BLaER1 treated with 17β-estradiol and CSF1 and Interleukin-3, amounts not matched to agents 10 nM and 100 nM (cell line): Measurements from ENCODE around the gene CCDC188.

Experiments used
- H3K27ac ChIP-seq, 11 experiments: shearing (Covaris generic); formaldehyde crosslinking; 2 replicates each; pipeline ENCODE4 v1.8.1; 2022
- H3K27me3 ChIP-seq, 11 experiments: shearing (Covaris generic); formaldehyde crosslinking; 2 replicates each; pipeline ENCODE4 v1.8.1; 2022
- H3K36me3 ChIP-seq, 11 experiments: shearing (Covaris generic); formaldehyde crosslinking; 2 replicates each; pipeline ENCODE4 v1.8.1; 2022
- H3K4me1 ChIP-seq, 10 experiments: shearing (Covaris generic); formaldehyde crosslinking; 2 replicates each; pipeline ENCODE4 v1.8.1; 2022
- H3K4me2 ChIP-seq, 11 experiments: shearing (Covaris generic); formaldehyde crosslinking; 2 replicates each; pipeline ENCODE4 v1.8.1; 2022
- H3K4me3 ChIP-seq, 10 experiments: shearing (Covaris generic); formaldehyde crosslinking; 2 replicates each; pipeline ENCODE4 v1.8.1; 2022
- H3K9ac ChIP-seq, 11 experiments: shearing (Covaris generic); formaldehyde crosslinking; 2 replicates each; pipeline ENCODE4 v1.8.1; 2022
- H3K9me3 ChIP-seq, 11 experiments: shearing (Covaris generic); formaldehyde crosslinking; replicated peaks in 1 of 11; 2 replicates each; pipeline ENCODE4 v1.8.1; 2022
- H4K20me1 ChIP-seq, 11 experiments: shearing (Covaris generic); formaldehyde crosslinking; 2 replicates each; pipeline ENCODE4 v1.8.1; 2022
- Cebpa-rat ChIP-seq, 11 experiments: shearing (Covaris generic); IDR thresholded peaks; 2 replicates each; pipeline ENCODE4 v1.8.1; 2022

Gene CCDC188

DNA sequence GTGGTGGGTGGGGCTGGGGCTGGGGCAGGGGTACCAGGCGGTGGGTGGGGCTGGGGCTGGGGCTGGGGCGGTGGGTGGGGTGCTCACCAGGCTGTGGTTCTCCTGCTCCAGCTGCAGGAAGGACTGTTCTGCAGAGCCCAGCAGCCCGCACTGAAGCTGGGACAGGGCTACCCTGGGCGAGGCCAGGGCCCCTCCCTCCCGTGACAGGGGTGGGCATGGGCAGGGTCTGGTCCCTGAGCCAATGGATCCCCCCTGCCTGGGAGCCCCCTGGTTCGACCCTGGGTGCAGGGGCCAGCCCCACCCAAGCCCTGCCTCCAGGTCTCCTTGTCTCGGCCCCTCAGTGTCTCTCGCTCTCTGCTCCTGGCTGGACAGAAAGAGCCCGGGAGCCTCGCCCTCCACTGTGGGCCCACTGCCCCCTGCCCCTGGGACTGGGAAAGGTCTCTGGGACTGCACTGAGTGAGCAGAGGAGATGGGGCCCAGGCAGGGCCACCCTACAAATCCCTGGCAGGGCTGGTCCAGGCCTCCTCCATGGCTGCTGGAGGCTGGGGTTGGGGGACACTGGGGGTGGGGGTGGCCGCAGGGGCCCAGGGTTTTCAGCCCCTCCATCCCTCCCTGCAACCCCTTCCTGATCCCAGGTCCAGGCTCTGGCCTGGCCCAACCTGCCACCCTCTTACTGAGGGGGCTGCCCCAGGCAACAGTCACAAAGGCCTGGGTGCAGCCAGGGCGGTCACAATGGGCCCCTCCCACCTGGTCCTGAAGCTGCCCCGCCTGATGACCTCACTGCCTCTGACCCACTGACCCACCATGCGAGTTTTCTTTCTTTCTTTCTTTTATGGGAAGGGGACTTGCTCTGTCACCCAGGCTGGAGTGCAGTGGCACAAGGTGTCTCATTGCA, at the start of gene CCDC188:
TSS of gene CCDC188 (minus strand) at position 675 of the 895 bp plus-strand sequence. CDS start at position 606, 69 bp downstream.
- no peak for TF ChIP-seq Cebpa-rat (IDR thresholded peaks at IDR 0.05)
- 0 out of 20 replicates have a peak within 1 kb of the TSS, but pooled peaks of 1 of the 10 experiments have one; percentile 19 for H3K4me3 ChIP-seq
- H4K20me1 ChIP-seq, result peaks cover 9 to 31% (median 17%) of the 10 kb centered on the region in 11 experiments; a peak in 18 of 22 replicates
- H3K36me3 ChIP-seq, result peaks cover 0 to 2% (median 0%) of the 10 kb centered on the region in 11 experiments; a peak in 1 of 22 replicates
- peak within 1 kb of the TSS in 1 of 11 experiments; percentile 14; a peak in 2 of 22 replicates for H3K27ac ChIP-seq
- no peaks in the 10 kb centered on the region for H3K9me3 ChIP-seq
- peak within 1 kb of the TSS in 2 of 11 experiments; percentile 19 to 26; a peak in 3 of 22 replicates for H3K9ac ChIP-seq
- H3K4me2 ChIP-seq, result peak within 1 kb of the TSS; percentile 26 to 93 (median 71); a peak in 19 of 22 replicates
- no peaks in the 10 kb centered on the region for H3K27me3 ChIP-seq
- H3K4me1 ChIP-seq, result peaks cover 39 to 98% (median 91%) of the 10 kb centered on the region in 10 experiments

DNA sequence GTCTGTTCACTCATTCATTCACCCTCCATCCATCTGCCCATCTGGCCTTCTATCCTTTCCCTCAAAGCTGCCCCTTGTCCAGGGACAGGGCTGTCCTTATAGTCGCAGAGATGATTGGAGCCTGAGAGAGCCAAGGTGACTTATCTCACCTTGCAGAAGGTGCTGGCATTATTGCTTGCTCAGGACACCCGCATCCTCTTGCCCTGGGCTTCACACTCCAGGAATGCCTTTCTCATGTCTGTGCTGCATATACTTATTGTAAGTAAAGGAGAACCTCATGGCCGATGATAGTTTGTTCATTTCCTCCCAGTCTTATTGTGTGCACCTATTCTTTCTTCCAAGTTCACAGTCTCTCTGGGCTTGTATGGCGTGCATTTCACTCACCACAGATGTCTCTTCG, 49.1 kb upstream of the CCDC188 start:
- Histone ChIP-seq H3K9ac (no peak overlapping the region), H3K4me3 (no peak overlapping the region), H3K27ac (no peak overlapping the region), H3K27me3 (no peaks in the 10 kb centered on the region), H3K4me2 (peak overlapping the region in 7 of 11 experiments; percentile 3 to 47 (median 31); a peak in 6 of 22 replicates), H3K36me3 (no peaks in the 10 kb centered on the region), H3K9me3 (no peaks in the 10 kb centered on the region), H3K4me1 (peaks cover 31 to 68% (median 62%) of the 10 kb centered on the region in 10 experiments), H4K20me1 (no peaks in the 10 kb centered on the region)
- no peak for TF ChIP-seq Cebpa-rat (IDR thresholded peaks at IDR 0.05)

DNA sequence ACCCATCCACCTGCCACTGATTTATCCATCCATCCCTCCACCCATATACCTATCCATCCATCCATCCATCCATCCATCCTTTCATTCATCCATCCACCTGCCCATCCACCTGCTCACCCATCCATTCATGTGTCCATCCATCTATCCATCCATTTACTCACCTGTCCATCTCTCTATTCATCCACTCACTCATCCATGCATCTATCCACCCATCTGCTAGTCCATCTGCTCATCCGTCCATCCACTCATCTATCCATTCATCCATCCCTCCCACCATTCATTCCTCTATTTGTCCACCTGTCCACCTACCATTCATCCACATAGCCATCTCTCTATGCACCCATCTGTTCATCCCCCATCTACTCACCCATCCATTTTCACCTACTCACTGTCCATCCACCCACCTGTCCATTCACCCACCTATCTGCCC, 48.6 kb upstream of the CCDC188 start:
- H3K4me1 ChIP-seq, result peaks cover 28 to 68% (median 62%) of the 10 kb centered on the region in 10 experiments
- no peaks in the 10 kb centered on the region for H3K27me3 ChIP-seq

DNA sequence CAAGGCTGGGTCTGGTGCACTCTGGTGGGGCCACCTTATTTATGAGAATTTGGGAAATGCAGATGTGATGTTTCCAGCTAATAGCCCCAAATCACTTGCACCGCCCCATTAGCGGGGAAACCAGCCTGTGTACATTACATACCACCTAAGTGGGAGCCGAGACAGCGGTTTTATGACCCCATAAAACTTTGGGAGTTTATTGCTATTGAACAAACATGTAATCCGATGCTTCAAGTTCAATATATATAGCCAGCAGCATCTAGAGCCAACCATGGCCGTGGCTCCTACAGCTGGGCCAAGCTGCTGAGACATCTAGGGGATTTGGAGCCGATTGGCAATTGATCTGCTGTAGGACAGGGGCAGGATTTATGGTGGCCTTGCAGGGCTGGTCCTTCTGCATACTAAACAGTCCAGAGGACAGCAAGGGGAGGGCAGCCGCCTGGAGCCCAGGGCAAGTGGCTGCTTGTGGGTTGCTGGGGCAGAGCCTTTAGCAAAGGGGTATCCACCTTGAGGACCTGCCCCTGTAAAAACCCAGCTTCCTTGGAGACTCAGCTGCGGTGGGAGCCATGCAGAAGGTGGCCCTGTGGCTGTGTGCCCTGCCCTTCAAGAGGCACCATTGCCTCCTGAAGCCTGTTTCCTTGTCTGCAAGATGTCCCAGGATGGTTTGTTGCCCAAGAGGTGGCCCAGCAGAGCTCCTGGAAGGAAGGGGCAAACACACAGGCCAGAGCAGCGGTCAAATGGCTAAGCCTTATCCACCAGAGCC, 47.9 kb upstream of the CCDC188 start:
- no peaks in the 10 kb centered on the region for H3K27me3 ChIP-seq
- H3K4me1 ChIP-seq, result peaks cover 21 to 68% (median 58%) of the 10 kb centered on the region in 10 experiments
- no peak overlapping the region for H3K4me2 ChIP-seq
- no peaks in the 10 kb centered on the region for H3K9me3 ChIP-seq
- H3K4me3 ChIP-seq, result no peak overlapping the region
- H3K27ac ChIP-seq, result no peak overlapping the region
- no peak for TF ChIP-seq Cebpa-rat (IDR thresholded peaks at IDR 0.05)
- no peaks in the 10 kb centered on the region for H4K20me1 ChIP-seq
- H3K9ac ChIP-seq, result no peak overlapping the region
- no peaks in the 10 kb centered on the region for H3K36me3 ChIP-seq

More for the DNA sequence above, 48.6 kb upstream of the CCDC188 start:
- no peaks in the 10 kb centered on the region for H4K20me1 ChIP-seq
- no peak overlapping the region for H3K4me3 ChIP-seq
- no peaks in the 10 kb centered on the region for H3K36me3 ChIP-seq
- no peak overlapping the region for H3K27ac ChIP-seq
- H3K9ac ChIP-seq, result no peak overlapping the region
- no peaks in the 10 kb centered on the region for H3K9me3 ChIP-seq
- no peak overlapping the region for H3K4me2 ChIP-seq
- no peak for TF ChIP-seq Cebpa-rat (IDR thresholded peaks at IDR 0.05)

DNA sequence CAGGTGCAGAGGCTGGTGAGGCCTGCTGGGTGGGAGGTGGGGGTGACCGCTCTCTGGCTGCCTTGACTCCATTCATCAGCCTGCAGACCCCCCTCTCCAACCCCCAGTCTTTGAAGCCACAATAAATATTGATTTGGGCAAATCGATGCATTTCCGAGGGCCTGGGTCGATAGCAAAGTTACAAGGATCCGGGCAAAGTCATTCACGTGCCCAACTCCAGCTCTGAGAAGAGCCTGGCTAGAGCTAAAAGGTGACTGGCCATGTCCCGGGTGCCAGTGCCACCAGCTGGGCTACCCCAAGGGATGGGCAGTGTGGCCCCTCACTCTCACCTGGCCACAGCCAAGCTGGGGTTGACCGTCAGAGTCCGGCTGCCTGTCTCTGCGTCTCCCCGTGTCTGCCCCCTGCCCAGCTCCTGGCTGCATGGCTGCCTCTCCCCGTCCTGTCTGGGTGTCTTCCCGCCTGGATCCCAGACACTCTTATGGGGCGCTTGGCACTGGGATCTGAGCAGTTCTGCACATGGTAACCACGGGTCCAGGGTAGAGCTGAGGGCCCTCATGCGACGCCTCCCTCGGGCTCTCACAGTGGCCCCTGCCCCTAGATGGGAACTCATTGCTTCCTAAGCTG, 46.7 kb upstream of the CCDC188 start:
- Histone ChIP-seq H3K4me2 (no peak overlapping the region), H3K4me1 (peaks cover 17 to 68% (median 53%) of the 10 kb centered on the region in 10 experiments), H3K9me3 (no peaks in the 10 kb centered on the region), H4K20me1 (no peaks in the 10 kb centered on the region), H3K27me3 (no peaks in the 10 kb centered on the region), H3K27ac (no peak overlapping the region), H3K4me3 (no peak overlapping the region), H3K9ac (no peak overlapping the region), H3K36me3 (no peaks in the 10 kb centered on the region)
- no peak for TF ChIP-seq Cebpa-rat (IDR thresholded peaks at IDR 0.05)

DNA sequence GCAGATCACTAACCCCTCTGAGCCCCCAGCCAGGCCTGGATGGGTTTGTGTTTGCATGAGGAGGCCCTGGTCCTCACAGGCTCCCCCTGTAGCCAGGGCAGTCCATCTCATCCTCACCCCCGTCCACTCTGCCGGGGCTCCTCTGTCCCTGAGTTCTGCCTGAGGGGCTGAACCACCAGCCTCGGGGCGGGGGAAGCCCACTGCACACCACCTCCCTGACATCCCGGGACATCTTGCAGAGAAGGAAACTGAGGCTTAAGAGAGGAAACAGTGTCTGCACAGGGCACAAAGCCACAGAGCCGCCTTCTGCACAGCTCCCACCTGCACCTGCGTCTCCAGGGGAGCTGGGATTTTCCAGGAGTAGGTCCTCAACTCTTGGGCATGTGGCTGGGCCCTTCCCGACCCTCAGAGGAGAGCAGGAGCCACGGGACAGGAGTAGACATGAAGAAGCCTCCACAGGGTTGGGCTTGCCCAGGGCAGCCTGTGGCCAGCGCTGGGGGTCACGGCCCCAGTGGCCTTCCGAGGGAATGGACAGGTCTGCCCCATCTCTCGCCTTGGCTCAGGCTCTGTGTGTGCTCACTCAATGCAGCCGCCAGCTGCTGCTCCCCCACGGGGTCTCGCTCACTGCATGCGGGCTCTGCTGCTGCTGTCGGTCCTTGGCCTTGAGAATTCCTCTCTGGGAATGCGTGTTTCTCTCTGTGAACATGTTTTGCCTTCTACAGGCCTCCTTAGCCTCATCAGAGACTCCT, 45.4 kb upstream of the CCDC188 start:
- Histone ChIP-seq H3K4me1 (peaks cover 17 to 67% (median 49%) of the 10 kb centered on the region in 10 experiments), H4K20me1 (no peaks in the 10 kb centered on the region), H3K4me2 (peak overlapping the region in 9 of 11 experiments; percentile 23 to 72 (median 53); a peak in 14 of 22 replicates), H3K9me3 (no peaks in the 10 kb centered on the region), H3K36me3 (no peaks in the 10 kb centered on the region), H3K4me3 (no peak overlapping the region), H3K27me3 (no peaks in the 10 kb centered on the region), H3K27ac (peak overlapping the region in 2 of 11 experiments; percentile 3 to 13; a peak in 1 of 22 replicates), H3K9ac (peak overlapping the region in 3 of 11 experiments; percentile 20 to 41 (median 35); a peak in 4 of 22 replicates)
- no peak for TF ChIP-seq Cebpa-rat (IDR thresholded peaks at IDR 0.05)

DNA sequence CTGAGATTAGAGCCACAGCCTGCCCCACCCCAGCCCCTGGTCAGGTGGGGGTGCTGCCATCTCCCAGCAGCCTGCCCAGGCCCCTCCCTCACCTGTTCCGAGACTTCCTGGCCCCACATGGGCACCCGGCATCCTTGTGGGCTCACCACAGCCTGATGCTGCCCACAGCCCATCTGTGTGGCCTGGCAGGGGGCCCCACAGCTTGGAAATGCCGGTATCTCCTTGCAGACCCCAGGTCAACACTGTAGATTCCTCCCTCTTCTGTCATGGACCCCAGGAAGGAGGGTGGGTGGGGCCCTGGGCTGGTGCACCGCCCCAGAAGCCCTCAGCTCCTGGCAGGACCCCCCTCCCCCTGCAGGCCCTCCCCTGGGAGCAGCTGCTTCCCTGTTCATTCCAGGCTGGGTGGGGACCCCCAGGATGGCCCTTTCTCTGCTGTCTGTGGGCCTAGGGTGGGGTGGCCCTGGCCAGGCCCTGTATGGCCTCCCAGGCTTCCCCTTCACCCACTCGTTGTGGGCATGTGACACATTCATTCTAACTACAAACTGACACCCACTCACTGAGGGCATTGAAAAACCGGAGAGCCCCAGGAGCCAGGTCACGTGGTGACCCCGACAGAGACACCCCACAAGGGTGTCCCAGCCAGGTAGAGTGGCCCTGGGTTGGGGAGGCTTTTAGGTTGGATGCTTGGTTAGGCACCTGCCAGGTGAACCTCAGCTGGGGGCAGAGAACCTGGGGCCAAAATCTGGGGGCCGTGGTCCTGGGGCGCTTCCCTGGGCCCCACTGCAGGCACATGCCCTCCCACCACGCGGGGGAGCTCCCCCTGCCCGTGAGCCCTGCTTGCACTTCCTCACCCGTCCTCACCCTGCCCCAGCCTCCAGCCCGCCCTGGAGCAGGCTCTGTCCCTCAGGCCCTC, 44.1 kb upstream of the CCDC188 start:
- H3K27me3 ChIP-seq, result no peaks in the 10 kb centered on the region

More for the DNA sequence above, 44.1 kb upstream of the CCDC188 start:
- Histone ChIP-seq H4K20me1 (no peaks in the 10 kb centered on the region), H3K9ac (peak overlapping the region in 7 of 11 experiments; percentile 10 to 41 (median 26); a peak in 3 of 22 replicates), H3K27ac (peak overlapping the region in 4 of 11 experiments; percentile 1 to 40 (median 26); a peak in 3 of 22 replicates), H3K9me3 (no peaks in the 10 kb centered on the region), H3K4me3 (no peak overlapping the region), H3K4me2 (peak overlapping the region; percentile 39 to 72 (median 54); a peak in 21 of 22 replicates), H3K36me3 (no peaks in the 10 kb centered on the region), H3K4me1 (peaks cover 9 to 68% (median 47%) of the 10 kb centered on the region in 10 experiments)
- no peak for TF ChIP-seq Cebpa-rat (IDR thresholded peaks at IDR 0.05)
